ENCODE data around the gene SERPINA5. TPM values are rescaled to one million over a fixed set of nuclear protein-coding genes. Genes with fewer than 3 reads are reported as not detected.
"Not testable (repeated sequence)": the region's sequence is repeated elsewhere in the genome, so short reads cannot be mapped to it uniquely, and the experiment has no call there.

The SERPINA5 gene
- total RNA-seq, 1 donor from 2014 or later: 0.24 TPM

- peak; percentile 44 for DNase-seq (ENCODE audit: low spot score)
Observed at GRCh38 chr14:94598816-94599655, 17.8 kb downstream of the SERPINA5 start.

GRCh38 chr14:94599656-94600004 is 18.4 kb downstream of the SERPINA5 start:
- no peak for DNase-seq (ENCODE audit: low spot score)

DNA sequence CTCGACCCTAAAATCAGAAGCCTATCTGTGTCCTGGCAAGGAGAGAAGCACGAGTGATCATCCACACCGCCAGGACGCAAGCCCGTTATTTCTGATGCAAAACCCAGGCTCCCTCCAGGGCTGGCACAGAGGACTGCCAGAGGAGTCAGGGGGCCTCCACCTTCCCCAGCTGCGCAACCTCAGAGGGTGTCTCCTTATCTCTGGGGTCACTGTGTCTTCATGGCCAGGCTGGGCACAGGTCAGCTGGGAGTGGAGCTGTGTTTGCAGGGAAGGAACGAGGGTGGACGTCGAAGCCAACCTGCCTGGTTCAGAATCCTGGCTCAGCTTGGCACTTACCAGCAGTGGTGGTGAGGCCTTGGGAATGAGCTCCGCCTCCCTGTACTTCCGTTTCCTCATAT is 18.9 kb downstream of the SERPINA5 start:
- no peak for DNase-seq (ENCODE audit: low spot score)

DNA sequence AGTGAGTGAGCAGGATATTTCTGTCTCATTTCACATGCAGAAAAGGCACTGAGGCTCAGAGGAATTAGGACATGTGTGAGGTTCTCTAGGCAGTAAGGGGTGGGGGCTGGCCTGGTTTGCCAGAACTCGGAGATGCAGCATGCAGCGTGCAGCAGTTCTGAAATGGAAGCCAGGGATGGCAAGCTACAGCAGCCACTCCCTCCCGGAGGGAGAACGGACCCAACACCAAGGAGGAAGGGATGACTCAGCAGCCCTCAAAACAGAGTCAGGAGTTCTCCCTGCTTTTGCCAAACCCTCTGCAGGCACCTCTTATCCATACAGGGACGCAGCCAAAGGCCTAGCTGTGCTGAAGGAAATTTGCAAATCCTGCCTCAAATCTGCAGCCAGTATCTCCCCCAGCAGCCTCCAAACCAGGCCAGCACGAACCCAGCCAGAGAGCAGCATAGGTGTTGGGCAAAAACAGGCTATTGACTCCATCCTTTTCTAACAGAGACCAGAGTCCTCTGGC is 20.7 kb downstream of the SERPINA5 start:
- peak; percentile 94 for DNase-seq (ENCODE audit: low spot score)

DNA sequence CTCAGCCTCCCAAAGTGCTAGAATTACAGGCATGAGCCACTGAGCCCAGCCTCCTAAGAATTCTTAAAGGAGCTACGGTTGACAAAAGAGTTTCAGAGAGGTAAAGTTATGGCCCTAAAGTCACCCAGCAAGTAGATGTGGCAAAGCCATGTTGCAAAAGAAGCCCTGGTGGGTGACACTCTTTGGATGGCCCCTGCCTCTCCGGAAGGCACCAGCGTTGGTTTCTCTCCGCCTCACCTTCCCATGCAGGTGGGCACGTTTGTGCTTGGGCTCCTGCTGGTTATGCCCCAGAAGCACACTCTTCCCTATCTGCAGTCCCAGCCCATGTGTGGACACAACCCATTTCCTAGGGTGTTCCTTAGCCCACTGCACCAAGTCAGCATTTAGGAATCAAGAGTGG is 21.5 kb downstream of the SERPINA5 start:
- no peak for DNase-seq (ENCODE audit: low spot score)

- no peak for DNase-seq (ENCODE audit: low spot score)
Observed at GRCh38 chr14:94605361-94605760, 24.1 kb downstream of the SERPINA5 start.

- DNase-seq (ENCODE audit: low spot score): not testable (repeated sequence)
Observed at GRCh38 chr14:94608966-94609365, 27.7 kb downstream of the SERPINA5 start.

DNA sequence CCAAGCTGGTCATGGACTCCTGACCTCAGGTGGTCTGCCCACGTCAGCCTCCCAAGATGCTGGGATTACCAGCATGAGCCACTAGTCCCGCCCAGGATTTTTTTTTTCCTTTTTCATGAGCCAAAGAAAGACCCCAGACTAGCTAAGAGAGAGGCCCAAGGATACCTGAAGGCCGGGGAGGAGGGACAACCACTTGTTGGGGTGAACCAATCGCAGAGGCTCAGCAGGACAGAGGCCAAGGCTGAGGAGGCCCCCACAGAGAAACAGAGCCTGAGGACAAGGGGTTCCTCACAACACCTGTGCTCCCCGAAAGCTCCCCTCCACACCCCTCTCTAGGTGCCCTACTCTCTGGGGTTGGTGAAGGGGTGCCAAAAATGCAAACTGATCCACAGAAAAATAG is 30.0 kb downstream of the SERPINA5 start:
- no peak for DNase-seq (ENCODE audit: low spot score)

DNA sequence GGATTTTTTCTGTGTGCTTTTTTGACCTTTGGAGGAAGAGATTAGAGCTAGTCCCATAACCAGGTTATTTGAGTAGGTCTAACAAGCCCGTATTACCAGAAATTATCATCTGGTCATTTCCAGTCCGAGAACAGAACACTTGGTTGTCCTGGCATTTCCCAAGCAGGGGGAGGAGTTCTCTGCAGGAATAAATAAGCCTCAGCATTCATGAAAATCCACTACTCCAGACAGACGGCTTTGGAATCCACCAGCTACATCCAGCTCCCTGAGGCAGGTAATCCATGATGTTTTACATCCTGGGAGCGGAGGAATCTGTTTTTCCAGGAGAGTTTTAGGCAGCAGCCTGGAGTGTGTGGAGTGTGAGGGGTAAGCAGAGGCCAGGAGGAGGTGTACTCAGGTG is 30.9 kb downstream of the SERPINA5 start, which contains the start of gene SERPINA3:
SERPINA3 (plus strand) TSS at position 218 of the 400 bp plus-strand sequence. CDS start 2,051 bp downstream, outside the sequence.
- peak; percentile 70 for DNase-seq (ENCODE audit: low spot score)

GRCh38 chr14:94612580-94613554 is 31.6 kb downstream of the SERPINA5 start:
- no peak for DNase-seq (ENCODE audit: low spot score)

- DNase-seq (ENCODE audit: low spot score): no peak
Observed at GRCh38 chr14:94613720-94614644, 32.8 kb downstream of the SERPINA5 start.

DNA sequence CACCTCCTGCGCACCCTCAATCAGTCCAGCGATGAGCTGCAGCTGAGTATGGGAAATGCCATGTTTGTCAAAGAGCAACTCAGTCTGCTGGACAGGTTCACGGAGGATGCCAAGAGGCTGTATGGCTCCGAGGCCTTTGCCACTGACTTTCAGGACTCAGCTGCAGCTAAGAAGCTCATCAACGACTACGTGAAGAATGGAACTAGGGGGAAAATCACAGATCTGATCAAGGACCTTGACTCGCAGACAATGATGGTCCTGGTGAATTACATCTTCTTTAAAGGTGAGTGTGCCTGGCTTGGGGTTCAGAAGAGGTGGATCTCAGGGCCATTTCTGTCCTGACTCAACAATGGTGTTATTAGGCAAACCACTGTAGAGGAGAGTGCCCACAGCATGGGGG is 33.6 kb downstream of the SERPINA5 start:
- DNase-seq (ENCODE audit: low spot score): no peak

DNA sequence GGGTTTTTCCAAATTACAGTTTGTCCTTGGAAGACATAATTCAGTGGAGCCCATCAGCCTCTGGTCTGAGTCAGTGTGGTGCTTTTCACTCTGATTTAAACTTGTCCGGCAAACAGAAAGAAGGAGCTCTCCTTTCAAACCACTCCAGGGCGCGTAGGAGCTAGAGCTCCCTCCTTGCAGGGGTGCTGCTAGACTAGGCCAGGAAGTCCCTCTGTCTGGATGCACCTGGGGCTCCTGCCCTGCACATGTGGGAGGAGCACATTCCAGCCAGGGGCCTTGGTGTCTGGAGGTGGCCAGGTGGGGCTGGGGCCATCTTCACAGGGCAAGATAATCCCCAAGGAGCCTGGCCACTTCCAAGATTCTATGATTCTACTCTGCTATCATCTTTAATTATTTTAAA is 34.0 kb downstream of the SERPINA5 start:
- no peak for DNase-seq (ENCODE audit: low spot score)

DNA sequence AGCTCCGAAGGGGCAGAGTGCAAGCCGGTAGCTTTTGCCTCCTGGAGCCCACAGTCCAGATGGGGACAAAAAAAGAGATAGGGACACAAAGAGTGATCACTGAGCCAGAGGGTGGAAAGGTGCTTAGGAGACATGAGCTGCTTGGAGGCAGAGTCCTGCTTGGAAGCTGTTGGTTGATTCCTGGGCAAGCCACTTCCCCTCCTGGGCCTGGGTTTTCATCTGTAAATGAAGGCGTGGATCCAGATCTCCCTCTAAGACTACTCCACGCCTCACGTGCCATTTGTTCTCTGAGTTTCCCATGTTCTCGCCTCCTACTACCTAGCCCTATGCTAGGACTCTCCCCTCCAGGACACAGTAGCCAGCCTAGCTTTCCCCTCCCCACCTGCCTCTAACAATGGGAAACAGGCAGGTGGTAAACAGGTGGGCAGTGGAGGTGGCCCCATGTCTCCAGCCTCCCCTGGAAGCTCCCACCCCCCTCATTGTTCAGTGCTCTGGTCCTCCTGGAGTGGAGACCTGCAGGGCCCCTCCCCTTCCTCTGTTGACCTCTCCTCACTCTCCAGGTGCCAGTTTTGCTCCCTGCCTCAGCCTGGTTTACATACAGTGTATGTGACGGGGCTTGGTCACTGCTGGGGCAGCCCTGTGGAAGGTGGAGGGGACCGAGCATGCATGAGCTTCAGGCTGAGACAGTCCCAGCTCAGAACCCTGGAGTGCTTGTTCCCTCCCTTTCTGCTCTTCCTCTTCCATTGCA is 34.8 kb downstream of the SERPINA5 start:
- DNase-seq (ENCODE audit: low spot score): no peak

DNA sequence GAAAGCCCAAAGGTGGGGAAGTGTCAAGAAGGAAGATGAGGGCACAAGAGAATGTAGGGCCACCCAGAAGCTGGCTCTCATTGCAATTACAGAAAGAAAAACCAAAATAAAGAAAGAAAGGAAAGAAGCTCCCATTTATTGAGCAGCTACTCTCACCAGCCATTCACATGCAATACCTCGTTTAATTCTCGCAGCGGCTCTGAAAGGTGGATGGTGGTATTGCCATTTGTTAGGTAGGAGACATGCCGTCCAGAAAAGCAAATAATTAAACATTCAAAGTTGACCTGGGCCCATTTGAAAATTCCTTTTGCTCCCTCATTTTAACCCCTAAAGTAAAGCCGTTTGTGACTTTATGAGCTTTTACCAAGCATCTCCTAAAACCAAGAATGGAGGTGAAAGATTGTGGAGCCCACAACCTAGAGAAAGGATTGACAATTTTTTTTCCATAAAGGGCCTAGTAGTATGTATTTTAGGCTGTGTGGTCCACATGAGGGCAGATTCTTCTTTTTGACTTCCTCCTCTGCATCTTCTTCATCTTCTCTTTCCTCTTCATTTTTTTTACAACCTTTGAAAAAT is 36.2 kb downstream of the SERPINA5 start:
- no peak for DNase-seq (ENCODE audit: low spot score)

- DNase-seq (ENCODE audit: low spot score): no peak
Observed at GRCh38 chr14:94617988-94618822, 37.0 kb downstream of the SERPINA5 start.

DNA sequence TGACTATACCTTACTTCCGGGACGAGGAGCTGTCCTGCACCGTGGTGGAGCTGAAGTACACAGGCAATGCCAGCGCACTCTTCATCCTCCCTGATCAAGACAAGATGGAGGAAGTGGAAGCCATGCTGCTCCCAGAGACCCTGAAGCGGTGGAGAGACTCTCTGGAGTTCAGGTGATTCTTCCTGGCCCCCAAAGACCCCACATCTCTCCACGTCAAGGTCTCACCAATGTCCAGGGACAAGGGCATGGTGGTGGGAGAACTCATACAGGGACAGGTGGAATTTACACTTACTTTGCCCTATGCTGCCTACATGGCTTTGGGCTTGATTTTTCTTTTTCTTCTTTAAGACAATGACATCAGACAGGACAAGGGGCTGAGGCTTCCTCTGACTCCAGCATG is 38.1 kb downstream of the SERPINA5 start:
- no peak for DNase-seq (ENCODE audit: low spot score)

- DNase-seq (ENCODE audit: low spot score): no peak
Observed at GRCh38 chr14:94620597-94620996, 39.4 kb downstream of the SERPINA5 start.
